Mesothelial cell of epicardium (in vitro differentiated cells): ENCODE measurements around the gene GRAMD4. TPM values are rescaled to one million over a fixed set of nuclear protein-coding genes. Genes with fewer than 3 reads are reported as not detected.

ENCODE experiments used
- DNase-seq, 2 experiments: peaks; one replicate each; pipeline ENCODE4 v3.0.0; 2021; ENCODE audit warnings: low spot score in 2 of 2; ENCODE audit not compliant: unreplicated experiment in 2 of 2
- H3K27ac Mint-ChIP-seq: 2 replicates; pipeline ENCODE4 v1.8.0; 2021; ENCODE audit warnings: mixed read lengths
- H3K27me3 Mint-ChIP-seq: 2 replicates; pipeline ENCODE4 v1.8.0; 2021; ENCODE audit warnings: low read depth, mixed read lengths
- H3K36me3 Mint-ChIP-seq: 2 replicates; pipeline ENCODE4 v1.8.0; 2021; ENCODE audit warnings: mixed read lengths
- H3K4me1 Mint-ChIP-seq: 2 replicates; pipeline ENCODE4 v1.8.0; 2021; ENCODE audit warnings: mixed read lengths
- H3K4me3 Mint-ChIP-seq: 2 replicates; pipeline ENCODE4 v1.8.0; 2021; ENCODE audit warnings: mild to moderate bottlenecking, moderate library complexity, mixed read lengths
- H3K9me3 Mint-ChIP-seq: 2 replicates; pipeline ENCODE4 v1.8.0; 2021; ENCODE audit warnings: mixed read lengths
- total RNA-seq: library from RNA; stranded (reverse); gene quantifications from 3 replicates; pipeline ENCODE4 v1.2.1, GENCODE V29; 2021
- TF ChIP-seq, protein P1 (sequence below): fragments of 200-600 bp; sonication (generic); IDR thresholded peaks from one replicate; pipeline ENCODE4 v1.5.0; 2021; ENCODE audit warnings: antibody characterized with exemption; ENCODE audit not compliant: unreplicated experiment

The GRAMD4 gene
- total RNA-seq, 1 donor from 2014 or later = 58.3 TPM

DNA sequence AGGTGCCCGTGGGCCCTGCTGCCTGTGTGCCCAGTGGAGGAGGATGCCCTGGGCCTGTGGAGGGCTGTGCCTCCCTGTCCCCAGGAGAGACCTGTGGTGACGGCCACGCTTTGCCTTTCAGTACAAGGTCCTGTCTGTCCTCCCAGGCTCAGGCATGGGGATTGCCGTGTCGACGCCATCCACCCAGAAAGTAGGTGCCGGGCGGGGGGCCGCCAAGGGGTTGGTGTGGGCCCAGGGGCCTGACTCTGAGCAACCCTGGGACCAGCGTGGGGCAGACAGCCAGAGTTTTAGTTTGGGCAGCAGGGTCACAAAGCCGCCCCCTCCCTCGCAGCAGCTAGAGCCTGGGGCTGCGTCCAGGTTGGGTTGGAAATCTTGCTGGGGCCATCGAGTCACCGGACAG is 56.3 kb downstream of the GRAMD4 start:
- Mint-ChIP-seq H3K9me3 (no peaks in the 10 kb centered on the region), H3K27ac (no peak overlapping the region), H3K27me3 (no peaks in the 10 kb centered on the region), H3K4me3 (no peak overlapping the region), H3K36me3 (no peaks in the 10 kb centered on the region), H3K4me1 (no peaks in the 10 kb centered on the region)
- DNase-seq = no peak
- TF ChIP-seq, protein P1, sequence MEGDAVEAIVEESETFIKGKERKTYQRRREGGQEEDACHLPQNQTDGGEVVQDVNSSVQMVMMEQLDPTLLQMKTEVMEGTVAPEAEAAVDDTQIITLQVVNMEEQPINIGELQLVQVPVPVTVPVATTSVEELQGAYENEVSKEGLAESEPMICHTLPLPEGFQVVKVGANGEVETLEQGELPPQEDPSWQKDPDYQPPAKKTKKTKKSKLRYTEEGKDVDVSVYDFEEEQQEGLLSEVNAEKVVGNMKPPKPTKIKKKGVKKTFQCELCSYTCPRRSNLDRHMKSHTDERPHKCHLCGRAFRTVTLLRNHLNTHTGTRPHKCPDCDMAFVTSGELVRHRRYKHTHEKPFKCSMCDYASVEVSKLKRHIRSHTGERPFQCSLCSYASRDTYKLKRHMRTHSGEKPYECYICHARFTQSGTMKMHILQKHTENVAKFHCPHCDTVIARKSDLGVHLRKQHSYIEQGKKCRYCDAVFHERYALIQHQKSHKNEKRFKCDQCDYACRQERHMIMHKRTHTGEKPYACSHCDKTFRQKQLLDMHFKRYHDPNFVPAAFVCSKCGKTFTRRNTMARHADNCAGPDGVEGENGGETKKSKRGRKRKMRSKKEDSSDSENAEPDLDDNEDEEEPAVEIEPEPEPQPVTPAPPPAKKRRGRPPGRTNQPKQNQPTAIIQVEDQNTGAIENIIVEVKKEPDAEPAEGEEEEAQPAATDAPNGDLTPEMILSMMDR = no peak

- TF ChIP-seq, protein P1 = no peak
- DNase-seq = no peak
- Mint-ChIP-seq H3K9me3 (no peaks in the 10 kb centered on the region), H3K36me3 (no peaks in the 10 kb centered on the region), H3K27me3 (no peaks in the 10 kb centered on the region), H3K4me1 (no peaks in the 10 kb centered on the region), H3K27ac (no peak overlapping the region), H3K4me3 (no peak overlapping the region)
Observed at GRCh38 chr22:46676881-46677280, 56.7 kb downstream of the GRAMD4 start.

DNA sequence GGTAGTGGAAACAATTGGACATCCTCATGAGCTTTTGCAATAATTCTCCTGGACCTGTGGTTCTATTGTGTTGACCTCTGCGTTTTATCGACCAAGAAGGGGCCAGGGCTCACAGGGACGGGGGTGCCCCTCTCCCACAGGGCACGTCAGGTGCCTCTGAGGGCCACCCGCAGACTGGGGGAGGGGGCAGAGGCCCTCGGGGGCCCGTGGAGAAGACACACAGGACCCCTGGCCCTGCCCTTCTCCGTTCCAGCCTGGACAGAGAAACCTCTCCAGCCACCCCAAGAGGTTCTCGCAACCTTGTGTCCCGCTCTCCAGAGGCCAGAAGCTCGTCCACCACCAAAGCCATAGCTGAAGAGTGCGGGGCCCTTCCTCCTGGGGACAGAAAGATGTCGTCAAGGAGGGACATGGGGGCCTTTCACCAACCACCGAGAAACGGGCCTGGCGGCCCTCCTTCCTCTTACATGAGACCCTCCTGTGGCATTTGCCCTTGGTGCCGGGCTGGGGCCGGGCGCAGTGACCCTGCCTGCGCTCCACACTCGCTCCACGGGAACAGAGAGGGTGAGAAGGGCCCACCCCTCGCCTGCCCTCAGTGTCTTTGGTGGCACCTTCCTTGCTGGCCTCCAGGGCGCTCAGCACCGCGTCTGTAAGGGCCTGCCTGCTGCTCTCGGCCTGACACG is 57.3 kb downstream of the GRAMD4 start:
- H3K27ac Mint-ChIP-seq = no peak overlapping the region
- no peak for DNase-seq
- H3K9me3 Mint-ChIP-seq = no peaks in the 10 kb centered on the region
- no peak overlapping the region for H3K4me3 Mint-ChIP-seq
- H3K36me3 Mint-ChIP-seq = no peaks in the 10 kb centered on the region
- H3K27me3 Mint-ChIP-seq = no peaks in the 10 kb centered on the region
- H3K4me1 Mint-ChIP-seq = no peaks in the 10 kb centered on the region
- TF ChIP-seq, protein P1 = no peak

DNA sequence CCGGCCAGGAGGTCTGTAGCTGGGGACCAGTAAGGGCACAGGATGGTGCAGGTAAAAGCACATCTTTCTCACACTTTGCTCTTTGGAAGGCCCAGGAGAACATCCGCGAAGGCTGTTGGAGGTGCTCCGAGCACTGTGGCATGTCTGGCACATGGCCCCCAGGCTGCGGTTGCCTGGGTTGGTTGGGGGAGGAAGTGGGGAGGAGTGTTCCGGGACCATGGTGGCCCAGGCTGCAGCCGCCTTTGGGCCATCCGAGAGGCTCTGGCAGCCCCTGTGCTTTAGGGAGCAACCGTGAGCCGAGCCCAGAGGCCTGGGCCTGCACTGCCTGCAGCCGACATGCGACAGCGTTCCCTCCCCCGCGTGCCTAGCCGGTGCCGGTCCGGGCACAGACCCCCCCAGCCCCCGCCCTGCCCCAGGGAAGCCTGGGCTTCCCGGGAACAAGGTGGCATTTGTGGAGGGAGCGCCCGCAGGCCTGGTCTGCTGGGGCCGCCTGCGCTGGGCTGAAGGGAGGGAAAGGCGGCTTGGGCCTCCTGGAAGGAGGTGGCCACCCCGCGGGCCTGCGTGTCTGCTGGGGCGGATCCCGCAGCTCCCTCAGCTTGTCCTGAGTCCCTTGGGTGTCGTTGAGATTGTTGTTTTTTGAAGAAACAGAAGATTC is 57.9 kb downstream of the GRAMD4 start:
- H3K27ac Mint-ChIP-seq = no peak overlapping the region
- H3K4me1 Mint-ChIP-seq = no peaks in the 10 kb centered on the region
- no peak for DNase-seq
- H3K27me3 Mint-ChIP-seq = no peaks in the 10 kb centered on the region
- H3K9me3 Mint-ChIP-seq = no peaks in the 10 kb centered on the region
- H3K4me3 Mint-ChIP-seq = no peak overlapping the region
- H3K36me3 Mint-ChIP-seq = no peaks in the 10 kb centered on the region
- TF ChIP-seq, protein P1 = no peak

DNA sequence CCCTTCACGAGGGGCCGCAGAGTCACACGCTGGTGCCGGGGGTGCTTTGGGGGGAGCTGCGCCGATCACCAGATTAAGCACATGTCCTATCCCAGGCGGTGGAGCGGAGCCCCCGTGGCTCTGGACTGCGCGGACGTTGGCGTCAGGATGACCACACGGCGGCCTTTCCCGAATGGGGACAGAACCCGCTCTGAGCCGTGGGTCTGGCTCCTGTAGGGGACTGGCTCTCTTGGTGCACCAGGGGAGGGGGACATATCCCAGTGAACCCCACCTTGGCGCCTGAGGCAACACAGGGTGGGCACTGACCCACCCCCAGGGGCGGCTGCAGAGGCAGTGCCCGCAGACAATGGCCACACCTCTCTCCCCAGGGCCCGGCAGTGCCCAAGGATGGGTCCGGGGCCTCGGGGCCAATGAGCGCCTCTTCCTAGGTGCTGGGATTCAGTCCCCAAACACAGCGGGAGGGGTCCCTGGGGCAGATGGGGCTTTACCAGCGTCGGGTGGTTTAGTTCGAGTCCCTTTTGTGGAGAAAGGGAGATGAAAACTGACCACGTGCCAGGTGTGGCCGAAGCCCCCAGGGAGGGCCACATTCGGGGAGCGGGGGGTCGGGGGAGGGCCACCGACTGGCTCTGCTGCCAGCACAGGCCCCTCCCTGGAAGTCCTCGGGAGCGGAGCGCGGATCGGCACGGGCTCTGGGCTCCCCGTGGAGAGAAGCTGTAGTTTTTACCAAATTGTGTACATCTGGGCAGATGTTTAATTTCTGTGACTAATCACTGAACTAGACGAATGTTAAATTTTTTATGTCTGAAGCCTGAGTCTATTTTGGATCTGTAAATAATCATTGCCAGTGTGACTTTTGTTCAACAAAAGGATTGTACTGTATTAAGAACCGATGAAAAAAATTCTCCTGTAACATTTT is 58.9 kb downstream of the GRAMD4 start:
- Mint-ChIP-seq H3K27me3 (no peaks in the 10 kb centered on the region), H3K36me3 (no peaks in the 10 kb centered on the region), H3K27ac (no peak overlapping the region), H3K4me3 (no peak overlapping the region), H3K4me1 (no peaks in the 10 kb centered on the region), H3K9me3 (no peaks in the 10 kb centered on the region)
- TF ChIP-seq, protein P1 = no peak
- no peak for DNase-seq
